ENCODE measurements around the gene MKLN1. TPM values are rescaled to one million over a fixed set of nuclear protein-coding genes. Genes with fewer than 3 reads are reported as not detected.

The MKLN1 gene
- total and polyA plus RNA-seq, 4 donors, result 7.1 to 48.4 (median 25.5) TPM

DNA sequence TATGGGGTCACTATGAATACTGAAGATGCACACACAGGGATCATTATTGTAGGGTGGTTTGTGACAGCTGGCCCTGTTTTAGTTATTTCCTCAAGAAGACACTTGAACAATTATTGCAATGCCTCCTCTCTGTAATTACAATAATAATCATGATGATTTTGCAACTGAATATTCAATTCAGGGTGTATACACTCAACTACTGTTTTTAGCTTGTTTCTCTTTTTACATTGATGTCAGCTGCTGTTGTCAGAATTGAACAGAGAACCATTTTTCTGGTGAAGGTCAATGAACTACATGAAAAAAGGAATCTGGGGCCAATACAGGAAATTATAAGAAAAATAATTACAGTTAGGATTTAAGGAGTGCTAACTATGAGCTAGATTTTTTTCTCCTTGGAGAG is 28.6 kb upstream of the MKLN1 start:
- DNase-seq (ENCODE audit: low spot score), result no peak
- Histone ChIP-seq H3K9ac (ENCODE audit: low read depth in 1 of 2, low read length in 2 of 2) (no peak overlapping the region), H3K36me3 (ENCODE audit: control insufficient read depth in 4 of 4, insufficient read depth in 3 of 4, low read depth in 1 of 4, low read length in 3 of 4) (no peaks in the 10 kb centered on the region), H3K4me3 (ENCODE audit: low read depth in 1 of 3, low read length in 3 of 3) (no peak overlapping the region), H3K27me3 (ENCODE audit: control insufficient read depth in 4 of 4, insufficient read depth in 4 of 4, low read length in 3 of 4) (no peaks in the 10 kb centered on the region), H3K27ac (ENCODE audit: low read depth in 1 of 2, low read length in 2 of 2) (no peak overlapping the region), H3K4me1 (ENCODE audit: control insufficient read depth in 4 of 4, insufficient read depth in 4 of 4, low read length in 3 of 4) (no peaks in the 10 kb centered on the region), H3K9me3 (ENCODE audit: control insufficient read depth in 4 of 4, low read length in 3 of 4) (no peaks in the 10 kb centered on the region)
- no peak for TF ChIP-seq YY1 (IDR thresholded peaks at IDR 0.05)
- TF ChIP-seq, protein P1, sequence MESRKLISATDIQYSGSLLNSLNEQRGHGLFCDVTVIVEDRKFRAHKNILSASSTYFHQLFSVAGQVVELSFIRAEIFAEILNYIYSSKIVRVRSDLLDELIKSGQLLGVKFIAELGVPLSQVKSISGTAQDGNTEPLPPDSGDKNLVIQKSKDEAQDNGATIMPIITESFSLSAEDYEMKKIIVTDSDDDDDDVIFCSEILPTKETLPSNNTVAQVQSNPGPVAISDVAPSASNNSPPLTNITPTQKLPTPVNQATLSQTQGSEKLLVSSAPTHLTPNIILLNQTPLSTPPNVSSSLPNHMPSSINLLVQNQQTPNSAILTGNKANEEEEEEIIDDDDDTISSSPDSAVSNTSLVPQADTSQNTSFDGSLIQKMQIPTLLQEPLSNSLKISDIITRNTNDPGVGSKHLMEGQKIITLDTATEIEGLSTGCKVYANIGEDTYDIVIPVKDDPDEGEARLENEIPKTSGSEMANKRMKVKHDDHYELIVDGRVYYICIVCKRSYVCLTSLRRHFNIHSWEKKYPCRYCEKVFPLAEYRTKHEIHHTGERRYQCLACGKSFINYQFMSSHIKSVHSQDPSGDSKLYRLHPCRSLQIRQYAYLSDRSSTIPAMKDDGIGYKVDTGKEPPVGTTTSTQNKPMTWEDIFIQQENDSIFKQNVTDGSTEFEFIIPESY (IDR thresholded peaks at IDR 0.05), result no peak
- TF ChIP-seq HNF4A (conservative IDR thresholded peaks at IDR 0.05), result no peak
- TF ChIP-seq JUND (IDR thresholded peaks at IDR 0.05), result no peak
- no peak for TF ChIP-seq SP1 (IDR thresholded peaks at IDR 0.05)
- TF ChIP-seq, protein P2, sequence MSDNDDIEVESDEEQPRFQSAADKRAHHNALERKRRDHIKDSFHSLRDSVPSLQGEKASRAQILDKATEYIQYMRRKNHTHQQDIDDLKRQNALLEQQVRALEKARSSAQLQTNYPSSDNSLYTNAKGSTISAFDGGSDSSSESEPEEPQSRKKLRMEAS (IDR thresholded peaks at IDR 0.05), result no peak
- TF ChIP-seq, protein P3, sequence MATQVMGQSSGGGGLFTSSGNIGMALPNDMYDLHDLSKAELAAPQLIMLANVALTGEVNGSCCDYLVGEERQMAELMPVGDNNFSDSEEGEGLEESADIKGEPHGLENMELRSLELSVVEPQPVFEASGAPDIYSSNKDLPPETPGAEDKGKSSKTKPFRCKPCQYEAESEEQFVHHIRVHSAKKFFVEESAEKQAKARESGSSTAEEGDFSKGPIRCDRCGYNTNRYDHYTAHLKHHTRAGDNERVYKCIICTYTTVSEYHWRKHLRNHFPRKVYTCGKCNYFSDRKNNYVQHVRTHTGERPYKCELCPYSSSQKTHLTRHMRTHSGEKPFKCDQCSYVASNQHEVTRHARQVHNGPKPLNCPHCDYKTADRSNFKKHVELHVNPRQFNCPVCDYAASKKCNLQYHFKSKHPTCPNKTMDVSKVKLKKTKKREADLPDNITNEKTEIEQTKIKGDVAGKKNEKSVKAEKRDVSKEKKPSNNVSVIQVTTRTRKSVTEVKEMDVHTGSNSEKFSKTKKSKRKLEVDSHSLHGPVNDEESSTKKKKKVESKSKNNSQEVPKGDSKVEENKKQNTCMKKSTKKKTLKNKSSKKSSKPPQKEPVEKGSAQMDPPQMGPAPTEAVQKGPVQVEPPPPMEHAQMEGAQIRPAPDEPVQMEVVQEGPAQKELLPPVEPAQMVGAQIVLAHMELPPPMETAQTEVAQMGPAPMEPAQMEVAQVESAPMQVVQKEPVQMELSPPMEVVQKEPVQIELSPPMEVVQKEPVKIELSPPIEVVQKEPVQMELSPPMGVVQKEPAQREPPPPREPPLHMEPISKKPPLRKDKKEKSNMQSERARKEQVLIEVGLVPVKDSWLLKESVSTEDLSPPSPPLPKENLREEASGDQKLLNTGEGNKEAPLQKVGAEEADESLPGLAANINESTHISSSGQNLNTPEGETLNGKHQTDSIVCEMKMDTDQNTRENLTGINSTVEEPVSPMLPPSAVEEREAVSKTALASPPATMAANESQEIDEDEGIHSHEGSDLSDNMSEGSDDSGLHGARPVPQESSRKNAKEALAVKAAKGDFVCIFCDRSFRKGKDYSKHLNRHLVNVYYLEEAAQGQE (IDR thresholded peaks at IDR 0.05), result no peak
- TF ChIP-seq FOXA2 (IDR thresholded peaks at IDR 0.05), result no peak
- TF ChIP-seq HNF4G (IDR thresholded peaks at IDR 0.05), result no peak
- no peak for TF ChIP-seq RXRA (IDR thresholded peaks at IDR 0.05)
- TF ChIP-seq TAF1 (conservative IDR thresholded peaks at IDR 0.05), result no peak
- no peak for TF ChIP-seq FOXA1 (IDR thresholded peaks at IDR 0.05)
- no peak for TF ChIP-seq NR2F2 (IDR thresholded peaks at IDR 0.05)
- TF ChIP-seq, protein P4, sequence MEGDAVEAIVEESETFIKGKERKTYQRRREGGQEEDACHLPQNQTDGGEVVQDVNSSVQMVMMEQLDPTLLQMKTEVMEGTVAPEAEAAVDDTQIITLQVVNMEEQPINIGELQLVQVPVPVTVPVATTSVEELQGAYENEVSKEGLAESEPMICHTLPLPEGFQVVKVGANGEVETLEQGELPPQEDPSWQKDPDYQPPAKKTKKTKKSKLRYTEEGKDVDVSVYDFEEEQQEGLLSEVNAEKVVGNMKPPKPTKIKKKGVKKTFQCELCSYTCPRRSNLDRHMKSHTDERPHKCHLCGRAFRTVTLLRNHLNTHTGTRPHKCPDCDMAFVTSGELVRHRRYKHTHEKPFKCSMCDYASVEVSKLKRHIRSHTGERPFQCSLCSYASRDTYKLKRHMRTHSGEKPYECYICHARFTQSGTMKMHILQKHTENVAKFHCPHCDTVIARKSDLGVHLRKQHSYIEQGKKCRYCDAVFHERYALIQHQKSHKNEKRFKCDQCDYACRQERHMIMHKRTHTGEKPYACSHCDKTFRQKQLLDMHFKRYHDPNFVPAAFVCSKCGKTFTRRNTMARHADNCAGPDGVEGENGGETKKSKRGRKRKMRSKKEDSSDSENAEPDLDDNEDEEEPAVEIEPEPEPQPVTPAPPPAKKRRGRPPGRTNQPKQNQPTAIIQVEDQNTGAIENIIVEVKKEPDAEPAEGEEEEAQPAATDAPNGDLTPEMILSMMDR (IDR thresholded peaks at IDR 0.05; ENCODE audit: low read depth, low read length, missing input control), result no peak
- TF ChIP-seq GABPA (IDR thresholded peaks at IDR 0.05 in 1 of 2, conservative IDR thresholded peaks at IDR 0.05 in 1 of 2), result no peak
- no peak for TF ChIP-seq EGR1 (IDR thresholded peaks at IDR 0.05; ENCODE audit: low read depth in 2 of 2)
- TF ChIP-seq, protein P5, sequence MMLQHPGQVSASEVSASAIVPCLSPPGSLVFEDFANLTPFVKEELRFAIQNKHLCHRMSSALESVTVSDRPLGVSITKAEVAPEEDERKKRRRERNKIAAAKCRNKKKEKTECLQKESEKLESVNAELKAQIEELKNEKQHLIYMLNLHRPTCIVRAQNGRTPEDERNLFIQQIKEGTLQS (IDR thresholded peaks at IDR 0.05), result no peak
- TF ChIP-seq RAD21 (IDR thresholded peaks at IDR 0.05), result no peak
